Measurements from ENCODE around the gene POLA2.
A peak's percentile ranks its signal among the peaks of the same experiment; 100 is the strongest.
"Not testable (repeated sequence)": the region's sequence is repeated elsewhere in the genome, so short reads cannot be mapped to it uniquely, and the experiment has no call there.

POLA2 gene

GRCh38 chr11:65310215-65310614, 48.5 kb downstream of the POLA2 start:
- DNase-seq: no peak

DNA sequence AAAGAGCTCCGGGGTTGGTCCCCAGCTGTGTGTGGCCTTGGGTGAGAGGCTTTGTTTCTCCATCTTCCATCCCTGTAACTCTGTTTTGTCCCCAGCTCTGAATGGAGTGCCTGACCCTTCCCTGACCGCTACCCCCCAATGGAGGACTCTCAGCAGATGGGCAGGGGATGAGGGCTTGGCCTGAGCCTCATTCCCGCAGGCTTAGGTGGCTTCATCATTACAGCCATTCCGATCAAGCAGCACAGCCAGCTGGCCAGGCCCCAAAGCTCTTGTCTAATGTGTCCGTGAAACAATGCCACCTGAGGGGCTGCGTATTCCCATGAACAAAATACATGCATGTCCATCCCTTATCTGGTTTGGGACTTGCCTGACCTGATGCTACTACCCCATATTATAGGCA, 49.0 kb downstream of the POLA2 start:
- no peak for DNase-seq

- DNase-seq: no peak
Measured at GRCh38 chr11:65311170-65311678, 49.5 kb downstream of the POLA2 start.

GRCh38 chr11:65314501-65315203, 52.9 kb downstream of the POLA2 start, which contains the start of gene CDC42EP2:
CDC42EP2 (plus strand) TSS chr11:65314866; CDS start chr11:65320899, 6,033 bp downstream.
- DNase-seq: peak; percentile 77

DNA sequence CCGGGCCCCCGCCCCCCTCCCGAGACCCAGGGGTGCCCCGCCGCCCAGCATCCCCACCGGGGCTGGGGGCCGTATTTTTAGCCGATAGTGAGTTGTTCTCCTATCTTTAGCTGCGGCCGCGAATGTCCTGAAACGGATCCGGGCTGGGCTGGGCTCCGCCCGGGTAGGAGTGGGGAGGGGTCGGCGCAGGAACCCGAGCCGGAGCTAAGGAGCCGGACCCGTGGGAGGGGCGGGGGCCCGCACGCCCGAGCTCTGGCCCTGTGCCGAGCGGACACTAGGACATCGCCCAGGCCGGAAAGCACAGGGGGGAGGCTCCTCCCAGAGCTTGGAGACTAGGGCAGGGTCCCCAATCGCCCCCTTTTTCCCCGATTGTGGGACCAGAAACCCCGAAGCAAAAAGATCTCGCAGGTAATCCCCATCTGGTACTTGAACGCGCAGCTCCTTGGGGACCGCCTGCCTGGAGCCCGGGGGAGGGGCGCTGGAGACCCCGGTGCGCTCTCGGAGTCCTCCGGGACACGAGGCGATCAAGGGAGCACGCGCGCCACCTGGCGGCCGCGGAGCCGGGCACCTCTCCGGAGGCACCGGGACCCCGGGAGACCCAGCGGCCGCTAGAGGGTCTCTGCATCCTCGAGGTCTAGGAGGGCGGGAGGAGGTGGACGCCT, 53.6 kb downstream of the POLA2 start:
- peak; percentile 88 for DNase-seq

GRCh38 chr11:65315866-65316226, 54.1 kb downstream of the POLA2 start:
- no peak for DNase-seq

- no peak for DNase-seq
Measured at GRCh38 chr11:65316227-65317024, 54.7 kb downstream of the POLA2 start.

DNA sequence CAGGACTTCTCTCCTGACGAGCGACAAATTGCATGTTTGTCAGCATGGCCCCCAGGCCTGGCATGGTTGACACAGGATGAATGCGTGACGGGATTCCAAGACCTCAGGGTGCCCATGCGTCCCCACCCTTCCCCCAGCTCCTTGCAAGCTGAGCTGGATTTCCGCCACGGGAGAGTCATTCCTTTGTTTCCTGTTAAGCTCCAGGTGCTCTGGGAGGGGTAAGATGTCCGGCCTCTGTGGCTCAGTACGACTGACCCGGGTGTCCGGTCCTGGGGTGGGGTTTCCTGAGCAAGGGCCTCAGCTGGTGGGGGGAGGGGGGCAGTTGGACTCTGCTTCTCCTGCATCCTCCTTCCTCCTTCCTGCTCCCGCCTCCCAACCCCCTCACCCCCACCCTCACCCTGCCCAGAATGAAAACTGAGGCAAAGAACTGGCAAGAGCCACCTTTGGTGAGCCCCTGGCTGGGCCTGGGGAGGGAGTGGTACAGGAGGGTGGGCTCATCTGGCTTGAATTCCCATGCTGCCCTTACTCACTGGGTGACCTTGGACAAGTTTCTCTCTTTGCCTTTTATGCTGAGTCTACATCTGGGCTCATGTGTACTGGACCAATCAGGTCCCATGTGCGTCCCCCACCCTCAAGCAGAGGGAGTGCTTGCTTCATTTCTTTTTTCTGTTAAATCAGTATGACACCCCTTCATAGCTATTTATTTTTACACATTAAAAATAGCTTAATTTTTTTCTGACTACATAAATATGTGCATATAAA, 55.4 kb downstream of the POLA2 start:
- no peak for DNase-seq

GRCh38 chr11:65320386-65321075, 58.8 kb downstream of the POLA2 start:
- DNase-seq: no peak

DNA sequence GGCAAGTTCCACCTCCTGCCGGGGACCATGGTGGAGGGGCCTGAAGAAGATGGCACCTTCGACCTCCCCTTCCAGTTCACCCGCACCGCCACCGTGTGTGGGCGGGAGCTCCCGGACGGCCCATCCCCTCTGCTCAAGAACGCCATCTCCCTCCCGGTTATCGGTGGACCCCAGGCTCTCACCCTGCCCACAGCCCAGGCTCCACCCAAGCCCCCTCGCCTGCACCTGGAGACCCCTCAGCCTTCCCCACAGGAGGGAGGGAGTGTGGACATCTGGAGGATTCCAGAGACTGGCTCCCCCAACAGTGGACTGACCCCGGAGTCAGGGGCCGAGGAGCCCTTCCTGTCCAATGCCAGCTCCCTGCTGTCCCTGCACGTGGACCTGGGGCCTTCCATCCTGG, 59.3 kb downstream of the POLA2 start:
- DNase-seq: no peak

GRCh38 chr11:65321828-65322485, 60.2 kb downstream of the POLA2 start:
- no peak for DNase-seq

- DNase-seq: no peak
Measured at GRCh38 chr11:65323813-65324212, 62.1 kb downstream of the POLA2 start.

DNA sequence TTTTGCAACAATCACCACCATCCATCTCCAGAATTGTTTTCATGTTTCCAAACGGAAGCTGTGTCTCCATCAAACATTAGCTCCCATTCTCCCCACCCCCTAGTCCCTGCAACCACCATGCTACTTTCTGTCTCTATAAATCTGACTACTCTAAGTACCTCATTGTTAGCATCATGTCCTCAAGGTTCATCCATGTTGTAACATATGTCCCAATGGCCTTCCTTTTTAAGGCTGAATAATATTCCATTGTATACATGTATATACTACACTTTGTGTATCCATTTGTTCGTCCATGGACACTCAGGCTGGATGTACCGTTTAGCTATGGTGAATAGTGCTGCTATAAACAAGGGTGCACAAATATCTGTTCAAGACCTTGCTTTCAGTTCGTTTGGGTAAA, 63.7 kb downstream of the POLA2 start:
- DNase-seq: no peak

DNA sequence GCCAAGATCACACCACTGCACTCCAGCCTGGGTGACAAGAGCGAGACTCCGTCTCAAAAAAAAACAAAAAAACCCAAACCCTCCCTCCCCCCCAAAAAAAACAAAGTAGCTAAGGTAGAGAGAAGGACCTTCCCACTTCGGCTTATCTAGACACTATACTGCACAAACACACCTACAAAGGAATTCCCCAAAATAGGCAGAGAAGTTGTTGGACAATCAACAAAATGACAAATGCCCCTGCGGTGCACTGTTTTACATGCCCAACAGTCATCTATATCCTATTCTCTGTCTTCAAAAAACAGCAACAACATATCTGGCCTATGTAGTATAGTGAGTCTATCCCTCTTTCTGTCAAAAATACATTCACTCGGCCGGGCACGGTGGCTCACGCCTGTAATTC, 65.3 kb downstream of the POLA2 start:
- DNase-seq: no peak

DNA sequence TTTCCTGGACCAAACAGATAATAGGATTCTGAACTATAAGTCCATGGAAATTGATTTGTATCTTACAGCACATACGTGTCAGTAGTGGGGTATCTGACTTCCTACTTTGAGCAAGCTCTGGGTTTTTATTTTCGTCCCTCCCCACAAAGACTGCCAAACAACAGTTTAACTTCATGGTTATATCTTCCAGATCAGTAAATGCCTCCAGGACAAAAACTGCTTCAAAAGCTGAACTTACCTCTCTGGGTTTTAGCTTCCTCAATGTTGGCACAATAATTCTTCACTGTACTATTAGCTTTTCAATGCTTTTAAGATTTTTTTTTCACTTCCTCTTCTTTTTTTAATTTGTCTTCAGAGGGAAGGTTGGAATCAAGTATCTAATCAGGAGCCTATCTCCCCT, 67.7 kb downstream of the POLA2 start:
- DNase-seq: no peak

GRCh38 chr11:65329944-65330403, 68.2 kb downstream of the POLA2 start:
- peak; percentile 77 for DNase-seq

- no peak for DNase-seq
Measured at GRCh38 chr11:65330544-65330943, 68.8 kb downstream of the POLA2 start.

GRCh38 chr11:65332591-65332990, 70.8 kb downstream of the POLA2 start:
- not testable (repeated sequence) for DNase-seq

GRCh38 chr11:65334696-65335295, 73.0 kb downstream of the POLA2 start:
- DNase-seq: no peak

DNA sequence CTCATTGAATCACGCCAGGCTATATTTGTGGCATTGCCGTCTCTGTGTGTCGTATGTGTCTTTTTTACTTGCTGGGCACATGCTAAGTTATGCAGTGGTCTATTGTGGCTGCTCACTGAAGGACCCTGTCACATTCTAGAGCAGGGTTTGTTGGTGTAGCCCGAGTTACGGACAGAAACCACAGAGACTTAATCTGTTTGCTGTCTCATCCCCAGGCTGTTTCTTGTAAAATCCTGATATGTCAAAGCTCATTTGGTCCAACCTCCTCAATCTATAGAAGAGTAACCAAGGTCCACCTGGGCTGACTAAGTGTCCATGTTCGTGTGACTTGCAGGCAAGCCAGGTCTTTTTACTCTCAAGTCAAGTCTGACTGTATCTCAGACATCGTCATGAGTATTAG, 76.9 kb downstream of the POLA2 start:
- DNase-seq: no peak

DNA sequence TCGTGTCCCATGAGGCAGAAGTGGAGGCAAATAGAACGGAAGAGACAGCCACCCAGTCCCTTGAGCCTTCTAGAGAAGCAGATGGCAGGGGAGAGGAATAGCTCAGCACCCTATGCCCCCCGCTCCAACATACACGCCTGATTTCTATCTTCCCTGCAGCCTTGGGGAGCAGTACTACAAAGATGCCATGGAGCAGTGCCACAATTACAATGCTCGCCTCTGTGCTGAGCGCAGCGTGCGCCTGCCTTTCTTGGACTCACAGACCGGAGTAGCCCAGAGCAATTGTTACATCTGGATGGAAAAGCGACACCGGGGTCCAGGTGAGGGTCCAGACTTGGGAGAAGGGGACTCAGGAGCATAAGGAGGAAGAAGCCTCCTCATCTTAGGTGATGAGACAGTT, 78.5 kb downstream of the POLA2 start:
- DNase-seq: no peak
